NT2/D1 (cell line): ENCODE results near the gene TCF23.

Experiments
- DNase-seq: peaks from one replicate; pipeline ENCODE4 v3.0.0-alpha.2; 2011; ENCODE audit warnings: low read depth, low spot score
- H3K27me3 ChIP-seq: 2 replicates; pipeline ENCODE4 v1.6.0; 2011; ENCODE audit warnings: mild to moderate bottlenecking; ENCODE audit not compliant: insufficient read length, insufficient read depth
- H3K36me3 ChIP-seq: 2 replicates; pipeline ENCODE4 v1.6.1; 2011; ENCODE audit warnings: mild to moderate bottlenecking, low read length, mixed read lengths; ENCODE audit not compliant: insufficient read depth, insufficient read length
- H3K4me1 ChIP-seq: 2 replicates; pipeline ENCODE4 v1.5.1; 2011; ENCODE audit not compliant: insufficient read depth, insufficient read length
- H3K4me3 ChIP-seq: 2 replicates; pipeline ENCODE4 v1.5.1; 2011; ENCODE audit warnings: low read depth; ENCODE audit not compliant: insufficient read length
- H3K9ac ChIP-seq: 2 replicates; pipeline ENCODE4 v1.6.0; 2011; ENCODE audit warnings: low read depth; ENCODE audit not compliant: insufficient read length
- H3K9me3 ChIP-seq: 2 replicates; pipeline ENCODE4 v1.5.1; 2011; ENCODE audit warnings: mild to moderate bottlenecking, low read length; ENCODE audit not compliant: insufficient read depth
- SUZ12 ChIP-seq: IDR thresholded peaks from 2 replicates; pipeline ENCODE4 v1.6.1; 2011; ENCODE audit not compliant: insufficient read length, insufficient read depth; ENCODE audit errors: extremely low read depth
- YY1 ChIP-seq: IDR thresholded peaks from 2 replicates; pipeline ENCODE4 v1.6.1; 2011; ENCODE audit not compliant: insufficient read length, insufficient read depth
- ZNF274 ChIP-seq: IDR thresholded peaks from 2 replicates; pipeline ENCODE4 v1.6.1; 2011; ENCODE audit warnings: mild to moderate bottlenecking, low read depth, low read length

TCF23 gene

GRCh38 chr2:27138111-27138510 is 10.7 kb upstream of the TCF23 start:
- no peak overlapping the region for H3K9ac ChIP-seq
- H3K27me3 ChIP-seq = no peaks in the 10 kb centered on the region
- peaks cover 7% of the 10 kb centered on the region for H3K4me1 ChIP-seq
- H3K9me3 ChIP-seq = no peaks in the 10 kb centered on the region
- TF ChIP-seq ZNF274 (no peak), SUZ12 (no peak), YY1 (no peak)
- H3K4me3 ChIP-seq = no peak overlapping the region
- DNase-seq = no peak
- peaks cover 5% of the 10 kb centered on the region for H3K36me3 ChIP-seq

- no peaks in the 10 kb centered on the region for H3K36me3 ChIP-seq
- no peak for DNase-seq
Observed at GRCh38 chr2:27139310-27139709, 9.5 kb upstream of the TCF23 start, which contains the start of gene PRR30. Gene PRR30 (minus strand): TSS chr2:27139410. CDS start chr2:27138329, 1,081 bp downstream.

GRCh38 chr2:27143285-27143684 is 5.5 kb upstream of the TCF23 start:
- H3K4me1 ChIP-seq = no peaks in the 10 kb centered on the region
- no peak overlapping the region for H3K4me3 ChIP-seq
- no peaks in the 10 kb centered on the region for H3K27me3 ChIP-seq
- no peaks in the 10 kb centered on the region for H3K9me3 ChIP-seq
- TF ChIP-seq SUZ12 (no peak), ZNF274 (no peak), YY1 (no peak)
- DNase-seq = no peak
- no peak overlapping the region for H3K9ac ChIP-seq
- no peaks in the 10 kb centered on the region for H3K36me3 ChIP-seq

More at GRCh38 chr2:27139310-27139709, 9.5 kb upstream of the TCF23 start, which contains the start of gene PRR30:
- peaks cover 2% of the 10 kb centered on the region for H3K4me1 ChIP-seq
- no peak for TF ChIP-seq SUZ12
- H3K9me3 ChIP-seq = no peaks in the 10 kb centered on the region
- H3K4me3 ChIP-seq = no peak within 1 kb of the TSS
- H3K27me3 ChIP-seq = no peaks in the 10 kb centered on the region
- no peak within 1 kb of the TSS for H3K9ac ChIP-seq

- Histone ChIP-seq H3K27me3 (no peaks in the 10 kb centered on the region), H3K9me3 (no peaks in the 10 kb centered on the region), H3K36me3 (no peaks in the 10 kb centered on the region), H3K4me3 (no peak overlapping the region), H3K4me1 (peaks cover 2% of the 10 kb centered on the region), H3K9ac (no peak overlapping the region)
- TF ChIP-seq YY1 = no peak
- TF ChIP-seq ZNF274 = no peak
- no peak for TF ChIP-seq SUZ12
- no peak for DNase-seq
Observed at GRCh38 chr2:27145682-27146081, 3.1 kb upstream of the TCF23 start.

- no peak for DNase-seq
- Histone ChIP-seq H3K9ac (no peak overlapping the region), H3K27me3 (no peaks in the 10 kb centered on the region), H3K9me3 (no peaks in the 10 kb centered on the region), H3K36me3 (no peaks in the 10 kb centered on the region), H3K4me3 (no peak overlapping the region), H3K4me1 (peaks cover 4% of the 10 kb centered on the region)
- TF ChIP-seq SUZ12 (no peak), ZNF274 (no peak), YY1 (no peak)
Observed at GRCh38 chr2:27147935-27148334, 869 bp upstream of the TCF23 start.

GRCh38 chr2:27149570-27150405 is 984 bp downstream of the TCF23 start:
- H3K4me3 ChIP-seq = no peak overlapping the region
- TF ChIP-seq ZNF274 (no peak), YY1 (no peak), SUZ12 (no peak)
- no peak for DNase-seq
- H3K27me3 ChIP-seq = no peaks in the 10 kb centered on the region
- no peaks in the 10 kb centered on the region for H3K9me3 ChIP-seq
- H3K9ac ChIP-seq = no peak overlapping the region
- peaks cover 4% of the 10 kb centered on the region for H3K4me1 ChIP-seq
- no peaks in the 10 kb centered on the region for H3K36me3 ChIP-seq

- Histone ChIP-seq H3K9me3 (no peaks in the 10 kb centered on the region), H3K4me1 (peaks cover 4% of the 10 kb centered on the region), H3K4me3 (no peak overlapping the region), H3K9ac (no peak overlapping the region), H3K27me3 (no peaks in the 10 kb centered on the region), H3K36me3 (no peaks in the 10 kb centered on the region)
- no peak for TF ChIP-seq ZNF274
- TF ChIP-seq SUZ12 = no peak
- no peak for TF ChIP-seq YY1
- no peak for DNase-seq
Observed at GRCh38 chr2:27150639-27151230, 1.9 kb downstream of the TCF23 start.
